Measurements from ENCODE around the gene KCNQ5.
A peak's percentile ranks its signal among the peaks of the same experiment; 100 is the strongest.
"Not testable (repeated sequence)": the region's sequence is repeated elsewhere in the genome, so short reads cannot be mapped to it uniquely, and the experiment has no call there.

KCNQ5 gene

DNA sequence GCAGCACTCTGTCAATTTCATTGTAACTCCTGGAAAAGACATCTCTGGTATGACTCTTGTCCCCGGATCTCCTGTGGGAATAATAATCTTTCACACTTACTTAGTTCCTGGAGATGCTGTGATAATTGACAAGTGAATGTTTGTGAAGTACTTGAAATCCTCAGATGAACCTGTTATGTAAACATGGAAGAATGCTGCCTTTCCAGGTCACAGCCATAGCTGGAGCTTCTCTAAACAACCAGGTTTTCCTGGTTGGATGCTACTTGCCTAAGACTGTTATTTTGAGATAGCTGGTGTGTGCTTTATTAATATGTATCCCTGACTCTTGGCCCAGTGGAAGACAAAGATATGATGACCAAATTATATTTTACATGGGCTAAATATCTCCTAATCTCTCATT, 228.6 kb downstream of the KCNQ5 start:
- no peak for DNase-seq

DNA sequence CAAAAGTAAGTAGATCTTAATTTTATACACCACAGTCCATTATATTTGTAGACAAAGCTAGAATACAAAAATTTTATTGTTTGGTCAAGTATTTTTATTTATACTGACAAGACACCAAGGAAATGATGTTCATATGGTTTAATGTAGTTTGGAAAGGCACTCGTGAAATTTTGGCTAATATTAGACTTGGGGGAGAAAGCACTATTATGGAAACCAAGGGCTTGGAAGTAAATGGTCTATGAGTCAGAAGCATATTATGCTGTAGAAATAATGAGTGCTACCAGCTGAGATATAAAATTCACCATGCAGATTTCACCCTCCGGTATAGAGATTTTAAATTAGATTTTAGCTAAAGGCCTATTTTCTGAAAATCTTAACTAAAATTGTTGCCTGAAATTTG, 233.6 kb downstream of the KCNQ5 start:
- DNase-seq = no peak

DNA sequence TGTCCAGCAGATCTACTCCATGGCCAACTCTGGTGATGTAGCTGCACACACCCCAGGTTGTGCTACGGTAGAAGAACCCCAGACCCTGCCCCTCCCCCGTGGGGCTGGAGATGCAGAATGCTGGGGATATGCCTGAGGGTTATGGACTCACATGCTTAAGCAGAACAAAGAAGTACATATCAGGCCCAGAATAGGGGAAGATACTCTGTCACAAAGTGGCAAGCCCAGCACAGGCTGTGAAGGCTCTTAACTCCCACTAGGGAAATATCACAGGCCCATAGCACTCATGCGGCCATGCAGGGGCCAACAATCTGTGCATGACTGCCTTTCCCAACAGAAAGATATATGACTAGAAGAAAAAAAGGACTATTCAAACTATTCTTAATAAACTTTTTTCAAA, 234.9 kb downstream of the KCNQ5 start:
- DNase-seq = no peak

DNA sequence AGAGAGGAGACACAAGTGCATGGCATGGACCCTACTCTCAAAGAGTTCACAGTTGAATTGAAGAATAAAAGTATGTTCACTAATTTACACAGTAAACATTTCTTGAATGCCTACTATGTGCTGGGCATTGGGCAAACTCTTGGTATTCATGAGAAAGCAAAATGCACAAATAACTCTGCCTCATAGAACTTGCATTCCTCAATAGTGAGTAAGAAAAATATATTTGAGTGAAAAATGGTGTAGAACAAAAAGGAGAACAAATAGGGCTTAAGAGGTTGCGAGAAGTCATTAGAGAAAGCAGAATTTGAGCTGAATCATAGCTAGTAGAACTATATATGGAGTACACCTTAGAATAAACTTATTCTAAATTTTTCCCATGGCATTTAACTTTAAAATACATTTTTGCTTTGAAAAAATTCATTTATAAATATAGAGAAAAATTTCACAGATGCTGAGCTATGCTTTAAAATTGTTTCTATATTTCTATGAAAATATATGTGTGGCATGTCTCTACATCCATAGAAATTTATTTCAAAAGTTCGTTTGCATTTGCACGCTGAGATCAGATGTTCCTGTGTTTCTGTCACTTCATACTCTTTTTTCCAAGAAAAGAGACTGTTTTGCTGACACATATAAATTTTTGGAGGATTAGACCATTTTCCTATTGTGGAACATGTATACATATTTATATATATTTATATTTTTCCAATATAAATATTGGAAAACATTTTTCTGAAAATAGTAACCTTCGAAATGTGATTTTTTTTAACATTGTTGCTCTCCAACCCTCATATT, 236.1 kb downstream of the KCNQ5 start:
- no peak for DNase-seq

DNA sequence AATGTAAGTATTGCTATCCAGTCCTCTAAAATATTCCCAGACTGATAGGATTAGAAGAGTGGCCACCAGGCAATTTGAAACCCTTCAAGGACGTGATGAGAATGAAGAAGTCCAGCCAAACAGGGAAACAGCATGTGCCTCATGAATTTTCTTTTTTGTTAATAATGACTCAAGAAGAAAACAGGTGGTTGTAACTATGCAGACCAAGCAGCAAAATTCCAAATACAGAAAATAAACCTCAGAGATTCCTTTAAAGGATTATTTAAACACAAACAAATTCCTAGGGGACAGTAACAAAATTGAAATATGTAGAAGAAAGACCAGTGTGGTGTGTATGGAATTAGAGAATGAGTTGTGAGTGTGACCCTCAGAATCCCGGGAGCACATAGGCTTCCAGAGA, 239.2 kb downstream of the KCNQ5 start:
- DNase-seq = no peak

DNA sequence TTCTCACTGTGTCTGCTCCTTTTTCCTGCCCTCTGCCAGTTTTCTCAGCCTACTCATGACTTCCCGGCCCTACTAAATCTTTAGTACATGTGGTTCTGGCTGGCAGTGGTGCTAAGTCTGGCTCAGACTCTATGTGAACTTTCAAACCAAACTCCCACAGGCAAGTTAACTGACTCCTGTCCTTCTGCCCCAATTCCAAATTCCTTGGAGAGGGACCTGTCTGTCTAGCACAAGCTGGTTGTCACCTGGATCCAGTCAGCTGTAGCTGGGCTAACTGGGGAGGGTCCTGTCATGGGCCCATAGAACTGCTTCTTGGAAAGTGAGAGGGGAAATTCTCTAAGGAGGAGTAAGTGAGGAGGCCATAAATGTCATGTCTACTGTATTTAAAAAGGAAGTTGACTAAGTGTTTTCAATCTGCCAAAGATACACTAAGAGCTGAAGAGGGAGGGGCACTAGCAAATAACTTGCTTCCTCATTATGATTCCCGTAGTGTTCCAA, 240.1 kb downstream of the KCNQ5 start:
- DNase-seq = peak; percentile 51 to 74

DNA sequence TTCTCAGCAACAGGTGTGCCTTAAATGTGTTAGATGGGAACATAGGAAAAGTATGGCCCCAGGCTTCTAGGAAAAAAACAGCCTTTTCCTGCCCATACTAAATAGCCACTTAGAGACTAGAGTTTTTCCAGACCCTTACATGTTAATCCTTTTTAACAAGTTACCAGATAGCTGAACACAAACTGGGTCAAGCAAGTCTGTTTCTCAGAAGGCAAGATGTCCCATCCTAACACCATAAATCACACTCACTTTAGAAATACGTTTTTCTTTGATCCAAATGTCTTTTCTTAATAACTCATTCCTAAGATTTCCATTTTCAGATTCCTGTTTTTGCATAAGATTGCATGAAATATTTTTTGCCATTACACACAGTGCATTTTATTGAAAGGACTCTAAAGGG, 241.3 kb downstream of the KCNQ5 start:
- DNase-seq = no peak

DNA sequence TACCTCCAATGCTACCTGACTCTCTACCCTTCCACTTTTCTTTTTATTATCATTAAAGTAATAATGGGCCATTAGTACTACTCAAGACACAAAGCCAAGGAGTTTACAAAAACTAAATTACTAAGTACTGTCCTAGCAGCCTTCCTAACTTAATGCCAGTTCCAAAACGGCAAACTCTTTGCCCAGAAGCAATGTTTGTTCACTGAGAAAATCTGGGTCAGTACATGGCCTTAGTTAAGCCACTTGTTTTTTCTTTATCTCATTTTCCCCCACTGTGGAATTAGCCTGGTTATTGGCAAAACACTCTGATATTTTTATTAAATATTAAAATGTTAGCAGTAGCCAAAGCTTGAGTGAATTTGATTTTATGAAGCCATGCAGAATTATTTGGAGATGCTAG, 242.4 kb downstream of the KCNQ5 start:
- DNase-seq = no peak

DNA sequence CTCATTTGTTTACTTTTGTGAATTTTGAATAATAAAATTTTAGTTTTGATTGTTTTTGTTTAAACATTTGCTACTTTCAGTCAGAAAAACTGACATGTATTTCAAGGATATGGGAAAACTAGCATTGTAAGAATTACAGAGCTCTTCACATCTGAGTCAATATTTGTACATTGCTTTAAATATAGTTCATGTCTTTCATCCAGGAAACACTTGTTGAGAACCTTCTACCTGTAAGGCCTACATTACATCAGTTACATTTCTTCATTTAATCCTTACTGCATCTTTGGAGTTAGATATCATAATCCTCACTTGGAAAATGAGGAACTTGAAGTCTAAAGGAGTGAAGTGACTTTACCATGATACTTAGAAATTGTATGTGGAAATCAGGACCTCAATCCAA, 242.9 kb downstream of the KCNQ5 start:
- peak; percentile 18 to 31 for DNase-seq

DNA sequence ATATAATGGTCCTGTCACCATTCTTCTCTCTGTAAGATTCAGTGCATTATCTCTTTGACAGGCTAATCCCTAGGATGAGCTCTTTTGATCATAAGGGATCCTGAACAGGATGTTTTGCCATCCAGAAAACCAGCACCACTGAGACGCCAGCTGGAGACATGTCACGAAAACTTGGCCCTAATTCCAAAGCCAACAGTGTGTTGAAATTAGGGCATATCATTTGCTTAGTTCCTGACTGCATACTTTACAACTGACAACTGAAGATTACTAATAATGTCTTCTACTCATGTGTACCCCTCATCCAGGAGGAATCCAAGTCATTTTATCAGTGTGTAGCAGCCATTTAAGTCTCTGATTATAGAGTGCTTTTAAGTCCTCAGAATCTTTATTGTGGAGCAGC, 243.6 kb downstream of the KCNQ5 start:
- no peak for DNase-seq

DNA sequence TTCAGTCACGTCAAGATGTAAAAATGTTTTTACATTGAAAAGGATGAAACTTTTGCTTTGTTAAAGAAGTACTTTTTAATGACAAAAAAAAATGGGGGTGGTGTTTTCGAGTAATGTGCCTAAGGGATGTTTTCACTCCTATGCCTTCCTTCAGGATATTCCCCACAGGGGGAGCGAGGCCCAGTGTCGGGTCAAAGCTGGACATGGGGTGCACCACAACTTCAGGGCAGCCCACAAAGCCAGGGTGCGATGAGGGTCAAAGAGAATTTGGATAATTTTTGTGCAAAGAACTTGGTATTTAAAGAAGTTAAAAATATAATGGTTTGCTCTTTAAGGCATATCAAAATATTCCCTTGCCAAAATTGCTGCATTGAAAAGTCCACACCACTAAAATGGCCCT, 247.8 kb downstream of the KCNQ5 start:
- DNase-seq = no peak

DNA sequence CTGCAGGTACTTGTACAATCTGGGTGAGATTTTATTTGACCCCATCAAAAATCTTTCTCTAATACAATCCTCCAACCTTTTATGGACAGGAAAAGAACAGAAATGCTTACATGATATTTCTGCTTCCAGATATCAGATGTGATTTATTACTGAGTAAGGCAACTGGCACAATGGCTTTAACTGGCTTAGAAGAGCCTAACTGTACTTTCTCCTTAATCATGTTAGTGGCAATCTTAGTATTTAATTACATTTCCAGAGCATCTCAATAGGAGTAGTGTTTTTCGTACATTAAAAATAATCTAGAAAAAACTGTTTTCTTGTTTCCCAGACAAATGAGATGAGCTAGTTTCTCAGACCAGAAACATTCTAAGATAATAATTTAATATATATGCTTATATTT, 251.6 kb downstream of the KCNQ5 start:
- DNase-seq = no peak

DNA sequence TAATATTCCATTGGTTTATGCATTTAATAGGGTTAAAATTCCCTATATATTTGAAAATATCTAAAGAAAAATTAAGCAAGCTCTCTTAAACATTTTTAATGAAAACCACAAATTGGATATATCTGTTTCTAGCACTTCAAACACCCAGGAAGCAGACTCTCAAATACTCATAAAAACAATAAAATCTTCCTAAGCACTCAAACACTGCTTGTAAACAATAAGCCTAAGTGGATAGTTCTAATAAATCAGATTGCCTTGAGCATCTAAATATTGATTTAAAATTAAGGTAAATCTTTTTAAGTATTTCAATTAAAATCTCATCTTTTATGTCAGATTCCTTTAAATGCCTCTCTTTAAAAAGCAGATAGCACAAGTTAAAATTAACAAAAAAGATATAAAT, 254.4 kb downstream of the KCNQ5 start:
- DNase-seq = no peak

DNA sequence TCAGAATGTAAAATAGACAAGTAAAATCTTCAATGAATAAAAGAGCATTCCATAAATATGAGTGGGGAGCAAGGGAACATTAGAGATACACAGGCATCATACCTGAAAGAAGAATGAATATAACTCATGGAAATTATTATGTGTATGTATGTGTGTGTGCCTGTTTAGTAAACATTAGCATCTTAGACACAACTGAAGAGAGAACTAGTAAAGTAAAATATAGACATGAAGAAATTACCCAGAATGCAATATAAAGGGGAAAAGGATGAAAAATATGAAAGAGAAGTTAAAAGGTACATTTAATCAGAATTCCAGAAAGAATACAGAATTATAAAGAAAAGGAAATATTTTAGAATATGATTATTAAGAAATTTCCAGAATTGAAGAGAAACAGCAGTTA, 264.3 kb downstream of the KCNQ5 start:
- DNase-seq = no peak

DNA sequence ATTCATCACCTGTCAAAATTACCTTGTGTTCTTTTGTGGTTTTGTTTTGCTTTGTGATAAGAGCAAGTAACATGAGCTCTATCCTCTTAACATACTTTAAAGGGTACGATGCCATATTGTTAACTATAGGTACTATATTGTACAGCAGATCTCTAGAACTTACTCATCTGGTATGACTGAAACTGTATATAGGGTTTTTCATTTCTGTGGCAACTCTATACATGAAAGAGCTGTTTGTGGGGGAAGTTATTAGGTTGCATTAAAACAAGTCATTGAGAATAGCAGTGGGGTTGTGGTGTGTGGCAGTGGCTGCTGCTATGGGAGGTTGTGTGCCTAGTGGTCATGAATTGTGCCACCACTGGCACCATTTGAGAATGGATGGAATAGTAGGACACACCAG, 268.4 kb downstream of the KCNQ5 start:
- DNase-seq = no peak

DNA sequence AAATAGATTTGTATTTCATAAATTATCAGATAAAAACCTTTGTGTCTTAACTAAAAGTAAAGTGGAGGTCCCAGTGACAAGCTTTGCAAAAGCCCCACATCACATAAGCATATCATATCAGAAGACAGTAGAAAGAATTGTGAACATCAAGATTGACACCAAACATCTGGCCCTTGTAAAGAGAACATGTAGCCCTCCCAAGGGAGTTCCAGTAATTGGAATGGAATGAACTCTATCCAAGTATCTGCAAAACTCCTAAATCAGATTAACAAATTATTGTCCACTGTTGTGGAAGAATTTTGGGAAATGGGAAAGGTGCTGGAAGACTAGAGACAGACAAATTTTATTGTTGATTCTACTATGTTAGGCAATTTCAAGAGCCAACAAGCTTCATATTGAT, 268.8 kb downstream of the KCNQ5 start:
- no peak for DNase-seq

DNA sequence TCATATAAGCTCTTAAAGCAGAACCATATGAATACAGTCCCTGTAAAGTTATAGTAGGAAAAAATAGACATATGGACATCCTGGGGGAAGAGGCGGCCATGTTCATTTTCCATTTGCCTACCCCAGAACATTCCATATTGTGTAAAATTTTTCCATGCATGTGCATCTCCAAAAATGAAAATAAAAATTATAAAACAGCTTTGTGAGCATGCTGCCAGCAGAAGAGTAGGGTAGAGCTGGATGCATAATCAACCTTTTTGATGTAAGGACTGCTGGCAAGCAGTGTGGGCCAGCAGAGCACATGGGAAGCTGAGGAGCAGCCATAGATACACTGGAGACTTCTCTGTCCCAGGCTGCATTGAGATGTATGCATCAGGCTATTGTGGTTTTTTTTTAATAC, 271.0 kb downstream of the KCNQ5 start:
- no peak for DNase-seq

DNA sequence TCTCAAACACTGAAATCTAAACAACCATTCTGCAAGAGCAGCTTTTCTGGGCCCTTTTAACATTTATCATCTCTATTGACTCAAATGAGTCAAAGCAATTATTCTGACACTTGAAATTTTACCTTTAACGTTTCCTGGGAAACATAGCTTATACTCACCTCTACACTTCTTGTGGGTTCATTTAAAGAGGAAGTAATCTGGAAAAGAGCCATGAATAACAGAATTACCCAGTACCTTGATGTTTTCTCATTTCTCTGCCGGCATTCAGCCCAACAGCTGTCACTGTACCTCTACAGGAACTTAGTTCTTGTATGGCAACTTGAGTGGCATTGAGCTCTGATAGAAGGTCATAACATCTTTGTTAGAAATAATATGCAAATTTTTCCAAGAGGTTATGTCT, 272.2 kb downstream of the KCNQ5 start:
- DNase-seq = no peak

DNA sequence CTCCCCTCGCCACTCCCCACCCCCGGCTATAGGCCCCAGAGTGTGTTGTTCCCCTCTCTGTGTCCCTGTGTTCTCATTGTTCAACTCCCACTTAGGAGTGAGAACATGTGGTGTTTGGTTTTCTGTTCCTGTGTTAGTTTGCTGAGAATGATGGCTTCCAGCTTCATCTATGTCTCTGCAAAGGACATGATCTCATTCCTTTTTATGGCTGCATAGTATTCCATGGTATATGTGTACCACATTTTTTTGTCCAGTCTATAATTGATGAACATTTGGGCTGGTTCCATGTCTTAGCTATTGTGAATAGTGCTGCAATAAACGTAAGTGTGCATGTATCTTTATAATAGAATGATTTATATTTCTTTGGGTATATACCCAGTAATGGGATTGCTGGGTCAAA, 276.4 kb downstream of the KCNQ5 start:
- DNase-seq = not testable (repeated sequence)

DNA sequence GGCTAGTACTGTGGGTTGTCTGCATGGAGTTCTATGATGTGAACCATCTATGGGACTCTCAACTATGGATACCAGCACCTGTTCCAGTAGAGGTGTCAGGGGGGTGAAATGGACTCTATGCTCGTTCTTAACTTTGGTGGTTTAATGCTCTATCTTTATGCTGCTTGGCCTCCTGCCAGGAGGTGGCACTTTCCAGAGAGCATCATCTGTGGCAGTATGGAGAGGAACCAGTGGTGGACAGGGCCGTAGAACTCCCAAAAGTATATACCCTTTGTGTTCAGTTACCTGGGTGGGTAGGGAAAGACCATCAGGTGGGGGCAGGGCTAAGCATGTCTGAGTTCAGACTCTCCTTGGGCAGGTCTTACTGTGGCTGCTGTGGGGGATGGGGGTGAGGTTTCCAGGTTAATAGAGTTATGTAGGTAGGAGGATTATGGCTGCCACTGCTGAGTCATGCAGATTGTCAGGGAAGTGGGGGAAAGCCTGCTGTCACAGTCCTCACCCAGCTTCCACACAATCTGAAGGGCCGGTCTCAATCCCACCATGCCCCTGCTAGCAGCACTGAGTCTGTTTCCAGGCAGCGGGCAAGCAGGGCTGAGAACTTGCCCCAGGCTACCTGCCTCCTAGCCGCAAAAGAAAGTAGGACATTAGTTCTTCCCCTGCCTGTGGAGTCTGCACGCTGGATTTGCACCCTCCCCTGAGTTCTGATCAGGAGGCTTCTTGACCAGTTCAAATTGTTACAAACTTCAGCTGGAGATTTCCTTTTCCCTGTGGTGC, 284.0 kb downstream of the KCNQ5 start:
- no peak for DNase-seq

DNA sequence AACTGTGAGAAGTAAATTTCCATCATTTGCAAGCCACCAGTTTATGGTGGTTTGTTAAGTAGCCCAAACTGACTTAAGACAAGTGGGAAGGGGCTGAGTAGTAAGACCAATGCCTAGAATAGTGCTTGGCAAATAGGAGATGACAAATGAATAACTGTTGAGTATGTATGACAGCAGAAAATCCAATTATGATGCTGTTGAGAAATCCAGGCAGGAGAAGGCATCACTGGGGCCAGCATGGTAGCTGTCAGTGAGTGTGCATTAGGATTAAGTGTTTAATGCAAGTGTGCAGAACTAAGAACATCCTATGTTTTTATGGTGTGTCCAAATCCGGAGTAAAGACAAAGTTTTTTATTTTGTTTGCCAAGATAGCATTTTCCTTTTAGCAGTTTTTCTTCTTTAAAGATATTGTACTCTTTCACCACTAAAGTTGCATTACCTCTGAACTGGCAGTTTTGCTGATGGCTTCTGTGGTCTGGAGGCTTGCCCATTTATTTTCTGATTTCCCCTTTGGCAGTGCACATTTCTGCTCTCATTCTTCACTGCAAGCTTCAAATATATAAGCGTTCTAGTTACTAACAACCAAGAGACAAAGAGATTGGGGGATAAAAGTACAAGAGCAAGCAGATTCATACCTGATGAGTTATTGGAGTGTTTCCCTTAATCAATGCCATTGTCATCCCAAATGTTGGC, 289.7 kb downstream of the KCNQ5 start:
- peak; percentile 96 to 97 for DNase-seq

DNA sequence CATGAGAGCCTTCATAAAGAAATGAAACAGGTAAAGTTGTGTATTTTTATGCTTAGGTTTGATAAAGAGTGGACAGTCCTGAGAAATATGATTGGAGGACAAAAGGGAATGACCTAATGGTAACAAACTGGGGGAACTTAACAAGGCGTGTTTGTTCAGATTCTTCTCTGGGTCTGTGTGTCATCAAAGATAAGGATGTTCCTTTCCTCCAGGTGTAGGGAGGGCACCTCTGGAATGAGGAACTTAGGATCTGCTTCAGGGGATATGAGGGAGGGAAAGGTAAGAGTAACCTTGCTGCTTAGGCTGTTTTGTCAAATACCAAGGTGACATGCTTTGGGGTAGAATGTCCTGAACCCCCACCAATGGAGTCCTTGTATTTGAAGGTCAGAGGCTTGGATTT, 291.9 kb downstream of the KCNQ5 start:
- no peak for DNase-seq

DNA sequence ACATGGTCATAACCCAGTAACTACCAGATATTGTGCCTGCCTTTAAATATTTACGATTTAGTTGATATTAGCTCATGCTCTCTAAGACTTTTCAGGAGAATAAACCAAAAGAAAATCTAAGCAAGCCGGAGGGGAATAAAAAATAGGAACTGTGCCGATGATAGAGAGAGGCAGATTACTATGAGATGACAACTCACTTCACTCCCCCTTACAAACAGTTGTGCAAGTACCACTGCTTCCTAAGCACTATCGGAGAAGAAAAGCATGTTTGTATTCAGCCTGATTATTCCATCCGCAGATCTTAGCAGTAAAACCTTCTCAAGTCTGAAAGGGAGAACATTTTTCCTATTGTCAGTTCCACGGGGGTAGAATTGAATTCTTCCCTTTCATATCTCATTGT, 294.4 kb downstream of the KCNQ5 start:
- DNase-seq = no peak

DNA sequence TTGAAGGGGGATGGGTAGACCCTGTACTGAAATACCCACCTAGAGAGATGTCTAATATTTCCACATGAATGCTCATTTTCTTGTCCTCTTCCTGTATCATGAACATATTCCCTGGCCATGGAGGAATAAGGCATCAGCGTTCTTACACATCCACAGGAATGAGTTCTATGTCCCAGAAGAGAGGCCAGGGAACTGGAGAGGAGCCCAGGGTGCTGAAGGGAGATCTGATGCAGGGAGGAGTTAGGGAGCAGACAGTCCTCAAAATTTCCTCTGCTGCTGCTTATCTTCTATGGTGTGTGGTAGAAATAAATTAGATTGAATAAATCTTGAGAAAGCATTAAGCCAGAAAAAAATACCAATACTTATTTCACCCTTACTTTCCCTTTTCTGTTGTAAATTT, 295.0 kb downstream of the KCNQ5 start:
- DNase-seq = no peak
